Loucy (cell line): ENCODE measurements around the gene BCKDHA.

Experiments used
- EZH2phosphoT487 ChIP-seq: fragments of 200-600 bp; IDR thresholded peaks from 2 replicates; pipeline ENCODE4 v1.6.1; 2018; ENCODE audit warnings: antibody characterized with exemption, mild to moderate bottlenecking, moderate library complexity, borderline replicate concordance
- TF ChIP-seq, protein P1 (sequence below): fragments of 200-600 bp; sonication (generic); conservative IDR thresholded peaks from 2 replicates; pipeline ENCODE4 v1.5.1; 2014; ENCODE audit warnings: mild to moderate bottlenecking, antibody characterized with exemption, low read length

DNA sequence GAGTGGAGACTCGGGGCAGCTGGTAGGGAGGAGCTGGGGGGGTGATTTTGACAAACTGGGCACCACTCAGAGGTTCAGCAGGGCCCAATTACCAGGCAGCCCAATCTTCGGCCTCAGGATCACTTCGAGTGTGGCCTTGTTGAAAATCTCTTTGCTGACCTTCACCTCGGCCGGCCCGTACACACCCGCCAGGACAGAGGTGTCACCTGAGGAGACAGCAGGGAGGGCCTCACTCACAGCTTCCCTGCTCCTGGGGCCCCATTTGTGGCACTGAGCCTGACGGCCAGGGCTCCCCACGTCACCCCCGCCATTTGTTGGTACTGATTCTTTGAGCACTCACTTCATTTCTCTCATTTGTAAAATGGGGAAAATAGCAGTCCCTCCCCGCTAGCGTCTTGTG is 4.8 kb upstream of the BCKDHA start:
- TF ChIP-seq, protein P1, sequence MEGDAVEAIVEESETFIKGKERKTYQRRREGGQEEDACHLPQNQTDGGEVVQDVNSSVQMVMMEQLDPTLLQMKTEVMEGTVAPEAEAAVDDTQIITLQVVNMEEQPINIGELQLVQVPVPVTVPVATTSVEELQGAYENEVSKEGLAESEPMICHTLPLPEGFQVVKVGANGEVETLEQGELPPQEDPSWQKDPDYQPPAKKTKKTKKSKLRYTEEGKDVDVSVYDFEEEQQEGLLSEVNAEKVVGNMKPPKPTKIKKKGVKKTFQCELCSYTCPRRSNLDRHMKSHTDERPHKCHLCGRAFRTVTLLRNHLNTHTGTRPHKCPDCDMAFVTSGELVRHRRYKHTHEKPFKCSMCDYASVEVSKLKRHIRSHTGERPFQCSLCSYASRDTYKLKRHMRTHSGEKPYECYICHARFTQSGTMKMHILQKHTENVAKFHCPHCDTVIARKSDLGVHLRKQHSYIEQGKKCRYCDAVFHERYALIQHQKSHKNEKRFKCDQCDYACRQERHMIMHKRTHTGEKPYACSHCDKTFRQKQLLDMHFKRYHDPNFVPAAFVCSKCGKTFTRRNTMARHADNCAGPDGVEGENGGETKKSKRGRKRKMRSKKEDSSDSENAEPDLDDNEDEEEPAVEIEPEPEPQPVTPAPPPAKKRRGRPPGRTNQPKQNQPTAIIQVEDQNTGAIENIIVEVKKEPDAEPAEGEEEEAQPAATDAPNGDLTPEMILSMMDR: no peak
- no peak for TF ChIP-seq EZH2phosphoT487
